Lower lobe of right lung (tissue), 2 donors: Measurements from ENCODE around the gene SCO1. TPM values are rescaled to one million over a fixed set of nuclear protein-coding genes. Genes with fewer than 3 reads are reported as not detected.

Experiments
- ATAC-seq, 2 donors: fragments of 200-7000 bp; cut with Tn5 transposase; one replicate each; pipeline ENCODE4 v1.9.1; 2020 to 2022; ENCODE audit warnings: mild to moderate bottlenecking in 2 of 2, moderate library complexity in 2 of 2
- DNase-seq: peaks from one replicate; pipeline ENCODE4 v3.0.0-alpha.2; 2020
- H3K27ac ChIP-seq: fragments of 200-600 bp; one replicate; pipeline ENCODE4 v1.8.0; 2022
- H3K27me3 ChIP-seq: fragments of 200-600 bp; one replicate; pipeline ENCODE4 v1.8.0; 2022; ENCODE audit warnings: low read depth
- H3K36me3 ChIP-seq: fragments of 200-600 bp; one replicate; pipeline ENCODE4 v1.8.0; 2022; ENCODE audit warnings: mild to moderate bottlenecking
- H3K4me1 ChIP-seq: fragments of 200-600 bp; one replicate; pipeline ENCODE4 v1.8.0; 2022
- H3K4me3 ChIP-seq: fragments of 200-600 bp; one replicate; pipeline ENCODE4 v1.8.0; 2022; ENCODE audit warnings: mild to moderate bottlenecking
- H3K9me3 ChIP-seq: fragments of 200-600 bp; one replicate; pipeline ENCODE4 v1.8.0; 2022
- intact Hi-C: fragments of 100-400 bp; cut with DNase I; formaldehyde crosslinking; loops from one replicate; pipeline ENCODE4 v1.11.0; 2022
- total RNA-seq: library from RNA; stranded (reverse); fragmentation: NEBNext Ultra II Directional; extraction: Animal tissue kit (Norgen Biotek cat#: 25700); gene quantifications from one replicate; pipeline ENCODE4 v1.2.1, GENCODE V29; 2021
- TF ChIP-seq, protein P1 (sequence below): fragments of 200-600 bp; IDR thresholded peaks from one replicate; pipeline ENCODE4 v1.8.0; 2022; ENCODE audit warnings: antibody characterized with exemption, mild to moderate bottlenecking
- donor health status: DM: no; HTN: yes; CAD: no; lungs with severe emphysema.

Gene SCO1
- total RNA-seq, 1 donor from 2014 or later, result 23.9 TPM

DNA sequence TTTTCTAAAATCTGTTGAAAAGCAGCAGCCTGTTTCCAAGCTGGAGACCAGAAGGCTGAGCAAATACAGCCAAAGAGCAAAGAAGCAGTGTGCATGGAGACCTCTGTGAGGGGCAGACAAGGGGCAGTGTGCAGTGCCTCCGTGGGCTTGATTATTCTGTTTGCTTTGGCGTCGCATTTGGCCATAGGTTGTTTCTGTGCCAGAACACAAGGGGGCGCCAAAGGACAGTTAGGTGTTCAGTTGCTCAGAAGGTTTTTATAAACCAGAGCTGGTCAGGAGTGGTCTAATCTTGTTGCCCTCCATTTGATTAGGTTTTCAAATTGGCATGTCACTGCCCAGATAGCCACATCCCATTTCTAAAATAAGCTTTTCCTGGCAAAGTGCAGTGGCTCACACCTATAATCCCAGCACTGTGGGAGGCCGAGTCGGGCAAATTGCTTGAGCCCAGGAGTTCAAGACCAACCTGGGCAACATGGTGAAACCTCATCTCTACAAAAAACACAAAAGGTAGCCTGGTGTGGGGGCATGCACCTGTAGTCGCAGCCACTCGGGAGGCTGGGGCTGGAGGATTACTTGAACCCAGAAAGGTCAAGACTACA is 50.8 kb downstream of the SCO1 start:
- intact Hi-C loops, result no loop called here

DNA sequence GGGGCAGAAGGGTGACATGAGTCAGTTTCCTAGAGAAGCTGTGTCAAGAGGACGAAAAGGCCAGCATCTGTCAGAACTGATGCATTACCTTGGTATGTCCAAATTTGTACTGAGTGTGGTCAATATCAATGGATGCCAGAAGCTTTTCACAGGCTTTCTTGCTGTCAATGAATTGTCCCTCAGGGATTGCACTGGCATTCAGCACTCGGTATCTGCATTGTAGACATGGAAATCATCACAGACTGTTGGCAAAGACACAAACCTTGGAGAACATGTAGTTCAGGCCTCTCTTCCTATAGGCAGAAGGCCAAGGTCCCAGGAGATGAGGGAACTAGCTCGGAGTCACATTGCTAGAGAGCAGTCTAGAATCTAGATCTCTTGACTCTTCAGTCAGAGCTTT is 56.9 kb downstream of the SCO1 start:
- TF ChIP-seq, protein P1, sequence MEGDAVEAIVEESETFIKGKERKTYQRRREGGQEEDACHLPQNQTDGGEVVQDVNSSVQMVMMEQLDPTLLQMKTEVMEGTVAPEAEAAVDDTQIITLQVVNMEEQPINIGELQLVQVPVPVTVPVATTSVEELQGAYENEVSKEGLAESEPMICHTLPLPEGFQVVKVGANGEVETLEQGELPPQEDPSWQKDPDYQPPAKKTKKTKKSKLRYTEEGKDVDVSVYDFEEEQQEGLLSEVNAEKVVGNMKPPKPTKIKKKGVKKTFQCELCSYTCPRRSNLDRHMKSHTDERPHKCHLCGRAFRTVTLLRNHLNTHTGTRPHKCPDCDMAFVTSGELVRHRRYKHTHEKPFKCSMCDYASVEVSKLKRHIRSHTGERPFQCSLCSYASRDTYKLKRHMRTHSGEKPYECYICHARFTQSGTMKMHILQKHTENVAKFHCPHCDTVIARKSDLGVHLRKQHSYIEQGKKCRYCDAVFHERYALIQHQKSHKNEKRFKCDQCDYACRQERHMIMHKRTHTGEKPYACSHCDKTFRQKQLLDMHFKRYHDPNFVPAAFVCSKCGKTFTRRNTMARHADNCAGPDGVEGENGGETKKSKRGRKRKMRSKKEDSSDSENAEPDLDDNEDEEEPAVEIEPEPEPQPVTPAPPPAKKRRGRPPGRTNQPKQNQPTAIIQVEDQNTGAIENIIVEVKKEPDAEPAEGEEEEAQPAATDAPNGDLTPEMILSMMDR, result no peak
- DNase-seq (no peak), ATAC-seq (no peak)
- Histone ChIP-seq H3K36me3 (peaks cover 29% of the 10 kb centered on the region), H3K4me1 (no peaks in the 10 kb centered on the region), H3K4me3 (no peak overlapping the region), H3K27ac (no peak overlapping the region), H3K27me3 (no peaks in the 10 kb centered on the region), H3K9me3 (no peaks in the 10 kb centered on the region)
- intact Hi-C loops, result no loop called here

More for the DNA sequence above, 50.8 kb downstream of the SCO1 start:
- no peaks in the 10 kb centered on the region for H3K4me1 ChIP-seq
- DNase-seq (peak; percentile 57), ATAC-seq (peak; percentile 70 to 80)
- H3K9me3 ChIP-seq, result no peaks in the 10 kb centered on the region
- TF ChIP-seq, protein P1, result peak; percentile 87
- no peak overlapping the region for H3K4me3 ChIP-seq
- H3K27ac ChIP-seq, result no peak overlapping the region
- peaks cover 7% of the 10 kb centered on the region for H3K36me3 ChIP-seq
- H3K27me3 ChIP-seq, result no peaks in the 10 kb centered on the region

GRCh38 chr17:10638151-10638550 is 59.2 kb downstream of the SCO1 start:
- no peak for DNase-seq
- intact Hi-C loops, result no loop called here
- peaks cover 32% of the 10 kb centered on the region for H3K36me3 ChIP-seq
- TF ChIP-seq, protein P1, result no peak
- H3K4me1 ChIP-seq, result no peaks in the 10 kb centered on the region
- H3K9me3 ChIP-seq, result no peaks in the 10 kb centered on the region
- no peaks in the 10 kb centered on the region for H3K27me3 ChIP-seq
- no peak overlapping the region for H3K4me3 ChIP-seq
- H3K27ac ChIP-seq, result no peak overlapping the region
- ATAC-seq, result no peak

DNA sequence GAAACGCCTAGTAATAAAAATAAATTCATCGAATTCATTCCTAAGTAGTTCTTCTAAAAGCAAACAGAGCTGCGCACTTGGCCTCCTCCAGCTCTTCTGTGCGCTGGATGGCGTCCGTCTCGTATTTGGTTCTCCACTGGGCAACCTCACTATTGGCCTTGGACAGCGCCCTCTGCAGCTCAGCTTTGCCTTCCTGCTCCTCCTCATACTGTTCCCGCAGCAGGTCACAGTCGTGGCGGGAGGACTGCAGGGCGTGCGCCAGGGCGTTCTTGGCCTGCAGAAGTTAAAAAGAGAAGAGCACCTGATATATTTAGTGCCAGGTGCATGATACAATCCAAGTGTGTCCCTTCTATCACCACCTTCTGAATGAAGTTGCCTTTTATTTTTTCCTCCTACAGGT is 62.0 kb downstream of the SCO1 start:
- H3K27me3 ChIP-seq, result no peaks in the 10 kb centered on the region
- no peak overlapping the region for H3K27ac ChIP-seq
- TF ChIP-seq, protein P1, result no peak
- H3K4me3 ChIP-seq, result no peak overlapping the region
- DNase-seq, result no peak
- H3K9me3 ChIP-seq, result no peaks in the 10 kb centered on the region
- H3K4me1 ChIP-seq, result no peaks in the 10 kb centered on the region
- peaks cover 23% of the 10 kb centered on the region for H3K36me3 ChIP-seq
- no peak for ATAC-seq
- intact Hi-C loops, result no loop called here

GRCh38 chr17:10633738-10634379 is 63.5 kb downstream of the SCO1 start:
- H3K27me3 ChIP-seq, result no peaks in the 10 kb centered on the region
- DNase-seq (no peak), ATAC-seq (no peak)
- no peak overlapping the region for H3K27ac ChIP-seq
- H3K9me3 ChIP-seq, result no peaks in the 10 kb centered on the region
- TF ChIP-seq, protein P1, result no peak
- no peaks in the 10 kb centered on the region for H3K4me1 ChIP-seq
- no peak overlapping the region for H3K4me3 ChIP-seq
- intact Hi-C loops, result no loop called here
- peaks cover 10% of the 10 kb centered on the region for H3K36me3 ChIP-seq
